ENCODE data around the gene MNAT1. TPM values are rescaled to one million over a fixed set of nuclear protein-coding genes. Genes with fewer than 3 reads are reported as not detected.

Gene MNAT1
- total RNA-seq, 1 donor from 2014 or later: 28.5 TPM

DNA sequence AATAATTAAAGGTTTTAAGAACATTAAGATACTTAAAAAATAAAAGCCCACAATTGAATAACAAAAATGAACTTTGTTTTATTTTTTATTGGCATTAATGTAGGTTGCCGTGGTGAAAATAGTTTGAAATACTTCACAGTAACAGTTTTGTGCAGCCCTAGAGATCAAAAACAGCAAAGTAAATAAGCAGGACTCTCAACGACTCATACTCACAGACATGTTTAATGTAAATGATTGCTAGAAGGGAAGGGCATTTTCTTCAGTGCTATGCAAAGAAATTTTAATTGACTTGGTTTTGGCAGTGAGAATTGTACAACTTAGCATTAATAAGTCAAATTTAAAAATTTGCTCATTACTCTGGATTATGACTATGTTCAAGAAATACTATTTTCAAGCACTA, 230.3 kb downstream of the MNAT1 start:
- DNase-seq: no peak

DNA sequence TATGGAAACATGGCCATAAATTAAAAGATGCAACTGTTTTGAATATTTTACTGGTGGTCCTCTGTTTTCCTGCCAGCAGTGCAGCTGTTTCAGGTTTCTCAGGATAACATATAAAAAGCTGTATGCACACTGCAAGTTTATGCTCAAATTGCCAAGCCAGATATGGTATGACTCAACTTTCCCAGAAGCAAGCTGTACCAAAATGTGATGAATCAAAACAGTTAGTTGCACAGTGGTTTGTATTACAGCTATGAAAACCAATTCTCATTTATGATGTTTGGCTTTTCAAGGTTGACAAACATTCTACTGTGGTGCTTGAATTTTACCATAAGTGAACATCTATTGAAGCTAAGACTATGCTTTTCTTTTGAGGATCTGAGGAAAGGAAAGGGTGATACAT, 230.8 kb downstream of the MNAT1 start:
- TF ChIP-seq, protein P1, sequence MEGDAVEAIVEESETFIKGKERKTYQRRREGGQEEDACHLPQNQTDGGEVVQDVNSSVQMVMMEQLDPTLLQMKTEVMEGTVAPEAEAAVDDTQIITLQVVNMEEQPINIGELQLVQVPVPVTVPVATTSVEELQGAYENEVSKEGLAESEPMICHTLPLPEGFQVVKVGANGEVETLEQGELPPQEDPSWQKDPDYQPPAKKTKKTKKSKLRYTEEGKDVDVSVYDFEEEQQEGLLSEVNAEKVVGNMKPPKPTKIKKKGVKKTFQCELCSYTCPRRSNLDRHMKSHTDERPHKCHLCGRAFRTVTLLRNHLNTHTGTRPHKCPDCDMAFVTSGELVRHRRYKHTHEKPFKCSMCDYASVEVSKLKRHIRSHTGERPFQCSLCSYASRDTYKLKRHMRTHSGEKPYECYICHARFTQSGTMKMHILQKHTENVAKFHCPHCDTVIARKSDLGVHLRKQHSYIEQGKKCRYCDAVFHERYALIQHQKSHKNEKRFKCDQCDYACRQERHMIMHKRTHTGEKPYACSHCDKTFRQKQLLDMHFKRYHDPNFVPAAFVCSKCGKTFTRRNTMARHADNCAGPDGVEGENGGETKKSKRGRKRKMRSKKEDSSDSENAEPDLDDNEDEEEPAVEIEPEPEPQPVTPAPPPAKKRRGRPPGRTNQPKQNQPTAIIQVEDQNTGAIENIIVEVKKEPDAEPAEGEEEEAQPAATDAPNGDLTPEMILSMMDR (IDR thresholded peaks at IDR 0.05; ENCODE audit: borderline replicate concordance): no peak

More for the DNA sequence above, 230.3 kb downstream of the MNAT1 start:
- TF ChIP-seq, protein P1 (IDR thresholded peaks at IDR 0.05; ENCODE audit: borderline replicate concordance): no peak
- no peaks in the 10 kb centered on the region for H3K27me3 ChIP-seq (ENCODE audit: low read depth)
- H3K9me3 ChIP-seq (replicated peaks): peaks cover 3% of the 10 kb centered on the region
- H3K27ac ChIP-seq (replicated peaks): no peak overlapping the region
- no peaks in the 10 kb centered on the region for H3K36me3 ChIP-seq
- H3K4me3 ChIP-seq: no peak overlapping the region
- intact Hi-C loops (cut with micrococcal nuclease): no loop called here
- H3K4me1 ChIP-seq: no peaks in the 10 kb centered on the region

DNA sequence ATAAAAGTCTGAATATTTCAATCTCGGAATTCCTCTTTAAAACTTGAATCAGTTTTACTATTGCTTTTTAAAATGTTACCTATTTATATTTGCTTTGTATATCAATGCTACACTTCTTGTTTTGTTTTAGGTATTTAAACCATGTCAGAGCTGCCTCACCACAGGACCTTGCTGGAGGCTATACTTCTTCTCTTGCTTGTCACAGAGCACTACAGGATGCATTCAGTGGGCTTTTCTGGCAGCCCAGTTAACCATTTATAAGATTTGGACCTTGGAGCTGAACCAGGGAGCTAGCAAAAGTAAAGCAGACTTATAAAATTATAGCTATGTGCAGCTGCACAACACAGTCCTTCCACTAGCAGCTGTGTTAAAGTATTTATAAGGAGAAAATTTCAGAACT, 233.5 kb downstream of the MNAT1 start:
- Histone ChIP-seq H3K4me3 (no peak overlapping the region), H3K27ac (replicated peaks) (no peak overlapping the region), H3K27me3 (ENCODE audit: low read depth) (no peaks in the 10 kb centered on the region), H3K4me1 (no peaks in the 10 kb centered on the region), H3K36me3 (no peaks in the 10 kb centered on the region), H3K9me3 (replicated peaks) (no peaks in the 10 kb centered on the region)
- intact Hi-C loops (cut with micrococcal nuclease): no loop called here
- no peak for DNase-seq
- TF ChIP-seq, protein P1 (IDR thresholded peaks at IDR 0.05; ENCODE audit: borderline replicate concordance): no peak

More for the DNA sequence above, 230.8 kb downstream of the MNAT1 start:
- no peak for DNase-seq
- intact Hi-C loops (cut with micrococcal nuclease): no loop called here
- Histone ChIP-seq H3K36me3 (no peaks in the 10 kb centered on the region), H3K9me3 (replicated peaks) (no peaks in the 10 kb centered on the region), H3K27me3 (ENCODE audit: low read depth) (no peaks in the 10 kb centered on the region), H3K27ac (replicated peaks) (no peak overlapping the region), H3K4me3 (no peak overlapping the region), H3K4me1 (no peaks in the 10 kb centered on the region)

DNA sequence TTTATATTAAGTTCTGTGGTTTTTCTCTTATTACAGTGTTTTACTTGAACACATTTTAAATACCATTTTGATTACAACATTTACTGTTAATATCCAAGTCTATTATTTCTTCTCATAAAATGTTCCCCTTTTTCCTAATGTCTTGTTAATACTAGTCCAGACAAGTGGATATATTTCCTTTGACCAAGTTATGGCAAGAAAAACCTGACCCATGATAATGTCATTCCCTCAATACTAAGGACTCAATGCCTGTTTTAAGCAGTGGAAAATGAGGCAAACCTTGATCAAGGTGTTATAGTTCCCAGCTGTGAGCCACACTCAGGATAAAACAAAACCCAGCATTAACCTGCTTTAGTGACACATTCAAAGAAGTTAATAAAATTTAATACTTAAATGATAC, 234.1 kb downstream of the MNAT1 start:
- intact Hi-C loops (cut with micrococcal nuclease): no loop called here
- Histone ChIP-seq H3K27me3 (ENCODE audit: low read depth) (no peaks in the 10 kb centered on the region), H3K36me3 (no peaks in the 10 kb centered on the region), H3K9me3 (replicated peaks) (no peaks in the 10 kb centered on the region), H3K4me3 (no peak overlapping the region), H3K4me1 (no peaks in the 10 kb centered on the region), H3K27ac (replicated peaks) (no peak overlapping the region)
- DNase-seq: no peak
- TF ChIP-seq, protein P1 (IDR thresholded peaks at IDR 0.05; ENCODE audit: borderline replicate concordance): no peak

DNA sequence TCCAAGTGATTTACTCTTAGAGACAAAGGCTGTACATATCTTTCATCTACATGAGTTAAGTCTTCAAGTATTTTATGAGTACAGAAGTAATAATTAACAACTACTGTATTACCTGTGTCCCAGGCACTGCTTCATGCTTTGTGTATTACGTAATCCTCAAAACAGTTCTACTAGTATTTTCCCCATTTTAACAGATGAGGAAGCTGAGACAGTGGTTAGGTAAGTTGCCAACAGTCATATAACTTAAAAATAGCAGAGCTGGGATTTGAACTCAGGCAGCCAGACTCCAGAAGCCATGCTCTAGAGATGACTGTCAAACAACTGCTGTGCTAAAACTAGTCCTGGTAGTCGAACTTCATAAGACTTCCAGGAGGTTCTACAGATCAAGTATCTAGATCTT, 235.6 kb downstream of the MNAT1 start:
- intact Hi-C loops (cut with micrococcal nuclease): no loop called here
- DNase-seq: no peak
- Histone ChIP-seq H3K4me3 (no peak overlapping the region), H3K4me1 (peaks cover 5% of the 10 kb centered on the region), H3K36me3 (peaks cover 6% of the 10 kb centered on the region), H3K27me3 (ENCODE audit: low read depth) (no peaks in the 10 kb centered on the region), H3K9me3 (replicated peaks) (no peaks in the 10 kb centered on the region), H3K27ac (replicated peaks) (no peak overlapping the region)
- TF ChIP-seq, protein P1 (IDR thresholded peaks at IDR 0.05; ENCODE audit: borderline replicate concordance): no peak

DNA sequence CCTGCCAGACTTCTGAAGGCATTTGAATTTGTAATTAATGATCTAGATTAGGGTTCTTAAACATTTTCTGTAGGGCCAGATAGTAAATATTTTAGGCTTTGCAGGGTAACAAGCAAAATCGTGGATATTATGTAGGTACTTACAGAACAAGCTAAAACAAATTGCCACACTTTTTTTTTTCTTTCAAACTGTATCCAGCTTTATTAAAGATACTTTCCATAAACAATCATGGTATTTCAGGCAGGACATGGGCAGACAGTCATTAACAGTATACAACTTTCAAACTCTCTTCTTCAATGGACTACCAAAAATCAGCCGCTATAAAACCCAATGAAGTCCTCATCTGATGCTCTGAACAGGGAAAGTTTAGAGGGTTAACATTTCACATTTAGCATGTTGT, 236.7 kb downstream of the MNAT1 start:
- Histone ChIP-seq H3K27ac (replicated peaks) (no peak overlapping the region), H3K27me3 (ENCODE audit: low read depth) (no peaks in the 10 kb centered on the region), H3K4me3 (no peak overlapping the region), H3K36me3 (peaks cover 6% of the 10 kb centered on the region), H3K4me1 (peaks cover 5% of the 10 kb centered on the region), H3K9me3 (replicated peaks) (no peaks in the 10 kb centered on the region)
- TF ChIP-seq, protein P1 (IDR thresholded peaks at IDR 0.05; ENCODE audit: borderline replicate concordance): no peak
- no peak for DNase-seq
- intact Hi-C loops (cut with micrococcal nuclease): no loop called here
